Measurements from ENCODE around the gene HCAR3. TPM values are rescaled to one million over a fixed set of nuclear protein-coding genes. Genes with fewer than 3 reads are reported as not detected.

The HCAR3 gene
- total and polyA plus RNA-seq, 2 of the 13 experiments (the other 11 are each of a cell fraction or from before 2014, with no cell fraction given): 0.11 to 12.8 TPM

DNA sequence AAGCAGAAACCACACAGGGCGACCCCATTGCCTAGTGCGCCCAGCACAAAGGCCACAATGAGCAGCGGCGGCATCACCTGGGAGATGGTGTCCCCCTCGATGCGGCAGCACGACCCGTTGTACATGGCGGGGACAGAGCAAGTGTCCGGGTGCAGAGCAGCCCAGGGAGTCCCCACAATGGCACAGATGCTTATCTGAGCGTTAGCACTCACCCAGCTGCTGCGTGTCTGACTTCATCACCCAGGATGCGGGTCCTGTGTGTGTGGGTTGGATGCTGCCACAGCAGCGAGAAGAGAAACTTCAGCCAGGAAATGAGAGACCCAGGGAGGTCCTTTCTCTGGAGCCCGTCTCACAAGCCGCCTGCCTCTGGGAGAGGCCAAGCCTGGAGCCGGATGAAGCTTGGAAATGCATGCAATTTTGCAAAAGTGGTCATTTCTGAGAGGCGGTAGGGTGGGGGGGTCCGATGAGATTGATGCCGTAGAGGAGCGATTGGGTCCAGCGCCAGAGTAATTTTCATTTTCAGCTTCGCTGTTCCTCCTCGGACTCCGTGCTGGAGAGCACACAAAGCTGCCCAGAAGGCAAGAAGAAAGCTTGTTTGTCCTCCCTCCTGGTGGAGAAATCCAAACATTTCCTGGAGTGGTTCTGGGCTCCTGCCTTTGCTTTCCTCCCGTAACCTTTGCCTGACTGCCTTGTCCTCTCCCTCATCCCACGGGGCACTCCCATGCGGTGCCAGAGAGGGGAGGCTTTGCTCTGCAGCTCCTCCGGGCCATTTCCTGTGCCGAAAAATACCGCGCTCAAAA, 13.8 kb upstream of the HCAR3 start, which contains the start of gene HCAR1 (continued):
- TF ChIP-seq ZNF142 (CRISPR knock-in tag; IDR thresholded peaks at IDR 0.05) (no peak), ONECUT2 (CRISPR knock-in tag; IDR thresholded peaks at IDR 0.05) (no peak), MTF2 (CRISPR knock-in tag; IDR thresholded peaks at IDR 0.05; ENCODE audit: borderline replicate concordance) (peak; percentile 67; the same call in 1 of the 2 replicates), SRSF9 (IDR thresholded peaks at IDR 0.05; ENCODE audit: borderline replicate concordance, insufficient read depth, low read depth, low read length, poor library complexity, severe bottlenecking) (no peak), ZNF180 (CRISPR knock-in tag; IDR thresholded peaks at IDR 0.05; ENCODE audit: borderline replicate concordance, low read depth) (no peak), SRF (IDR thresholded peaks at IDR 0.05; ENCODE audit: low read depth, low read length) (no peak), ATF7-NPFF (CRISPR knock-in tag; IDR thresholded peaks at IDR 0.05; ENCODE audit: low read depth) (no peak), REPIN1 (CRISPR knock-in tag; IDR thresholded peaks at IDR 0.05; ENCODE audit: borderline replicate concordance, low read depth) (no peak), ZNF678 (CRISPR knock-in tag; IDR thresholded peaks at IDR 0.05) (no peak), ZNF101 (CRISPR knock-in tag; IDR thresholded peaks at IDR 0.05; ENCODE audit: borderline replicate concordance, low read depth) (no peak), ZNF629 (CRISPR knock-in tag; conservative IDR thresholded peaks at IDR 0.05) (no peak), CREB3 (CRISPR knock-in tag; IDR thresholded peaks at IDR 0.05) (no peak), ZNF337 (CRISPR knock-in tag; IDR thresholded peaks at IDR 0.05; ENCODE audit: borderline replicate concordance, low read depth) (no peak), ZGPAT (CRISPR knock-in tag; IDR thresholded peaks at IDR 0.05) (no peak), KDM3A (CRISPR knock-in tag; IDR thresholded peaks at IDR 0.05; ENCODE audit: low read depth) (no peak)
- TF ChIP-seq, protein P1, sequence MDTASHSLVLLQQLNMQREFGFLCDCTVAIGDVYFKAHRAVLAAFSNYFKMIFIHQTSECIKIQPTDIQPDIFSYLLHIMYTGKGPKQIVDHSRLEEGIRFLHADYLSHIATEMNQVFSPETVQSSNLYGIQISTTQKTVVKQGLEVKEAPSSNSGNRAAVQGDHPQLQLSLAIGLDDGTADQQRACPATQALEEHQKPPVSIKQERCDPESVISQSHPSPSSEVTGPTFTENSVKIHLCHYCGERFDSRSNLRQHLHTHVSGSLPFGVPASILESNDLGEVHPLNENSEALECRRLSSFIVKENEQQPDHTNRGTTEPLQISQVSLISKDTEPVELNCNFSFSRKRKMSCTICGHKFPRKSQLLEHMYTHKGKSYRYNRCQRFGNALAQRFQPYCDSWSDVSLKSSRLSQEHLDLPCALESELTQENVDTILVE (CRISPR knock-in tag; IDR thresholded peaks at IDR 0.05): no peak
- TF ChIP-seq, protein P2, sequence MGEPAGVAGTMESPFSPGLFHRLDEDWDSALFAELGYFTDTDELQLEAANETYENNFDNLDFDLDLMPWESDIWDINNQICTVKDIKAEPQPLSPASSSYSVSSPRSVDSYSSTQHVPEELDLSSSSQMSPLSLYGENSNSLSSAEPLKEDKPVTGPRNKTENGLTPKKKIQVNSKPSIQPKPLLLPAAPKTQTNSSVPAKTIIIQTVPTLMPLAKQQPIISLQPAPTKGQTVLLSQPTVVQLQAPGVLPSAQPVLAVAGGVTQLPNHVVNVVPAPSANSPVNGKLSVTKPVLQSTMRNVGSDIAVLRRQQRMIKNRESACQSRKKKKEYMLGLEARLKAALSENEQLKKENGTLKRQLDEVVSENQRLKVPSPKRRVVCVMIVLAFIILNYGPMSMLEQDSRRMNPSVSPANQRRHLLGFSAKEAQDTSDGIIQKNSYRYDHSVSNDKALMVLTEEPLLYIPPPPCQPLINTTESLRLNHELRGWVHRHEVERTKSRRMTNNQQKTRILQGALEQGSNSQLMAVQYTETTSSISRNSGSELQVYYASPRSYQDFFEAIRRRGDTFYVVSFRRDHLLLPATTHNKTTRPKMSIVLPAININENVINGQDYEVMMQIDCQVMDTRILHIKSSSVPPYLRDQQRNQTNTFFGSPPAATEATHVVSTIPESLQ (CRISPR knock-in tag; conservative IDR thresholded peaks at IDR 0.05): no peak
